Left renal pelvis (tissue), 4 donors: Measurements from ENCODE around the gene NHSL1. TPM values are rescaled to one million over a fixed set of nuclear protein-coding genes. Genes with fewer than 3 reads are reported as not detected.

Experiments used
- DNase-seq, 4 donors: peaks; one replicate each; pipeline ENCODE4 v3.0.0-alpha.2; 2013; ENCODE audit warnings: low read depth in 4 of 4, low spot score in 3 of 4
- polyA plus RNA-seq, 4 donors: library from polyadenylated mRNA; unstranded; fragments of 120-200 nt; gene quantifications; one replicate each; pipeline ENCODE4 v1.2.1, GENCODE V29; 2013; ENCODE audit not compliant: insufficient read length in 4 of 4

The NHSL1 gene
- polyA plus RNA-seq = 10 to 100 TPM in 3 of 4 donors, 1 to 10 TPM in 1; 8.3 to 15.6 (median 12.2) TPM

GRCh38 chr6:138499303-138500018 is at the start of gene NHSL1:
Gene NHSL1, minus strand, starts transcription at chr6:138499494. Its CDS starts 204 bp downstream, at chr6:138499290.
- peak in 2 of 4 donors; percentile 55 to 56 for DNase-seq

GRCh38 chr6:138546733-138547185 is 47.5 kb upstream of the NHSL1 start:
- DNase-seq = no peak

- DNase-seq = no peak
Measured at GRCh38 chr6:138545621-138545980, 46.3 kb upstream of the NHSL1 start.

GRCh38 chr6:138544501-138544900 is 45.2 kb upstream of the NHSL1 start:
- DNase-seq = no peak

- no peak for DNase-seq
Measured at GRCh38 chr6:138543657-138544056, 44.4 kb upstream of the NHSL1 start.

GRCh38 chr6:138541823-138542481 is 42.7 kb upstream of the NHSL1 start:
- DNase-seq = no peak

- no peak for DNase-seq
Measured at GRCh38 chr6:138540468-138540867, 41.2 kb upstream of the NHSL1 start.

- no peak for DNase-seq
Measured at GRCh38 chr6:138539876-138540275, 40.6 kb upstream of the NHSL1 start.

- DNase-seq = no peak
Measured at GRCh38 chr6:138538390-138539031, 39.2 kb upstream of the NHSL1 start.

GRCh38 chr6:138537106-138537505 is 37.8 kb upstream of the NHSL1 start:
- no peak for DNase-seq

- DNase-seq = no peak
Measured at GRCh38 chr6:138535728-138536455, 36.6 kb upstream of the NHSL1 start.

- no peak for DNase-seq
Measured at GRCh38 chr6:138533667-138534066, 34.4 kb upstream of the NHSL1 start.

GRCh38 chr6:138531387-138531786 is 32.1 kb upstream of the NHSL1 start:
- DNase-seq = no peak

- DNase-seq = no peak
Measured at GRCh38 chr6:138529478-138529877, 30.2 kb upstream of the NHSL1 start.

- DNase-seq = no peak
Measured at GRCh38 chr6:138528956-138529355, 29.7 kb upstream of the NHSL1 start.

GRCh38 chr6:138528137-138528536 is 28.8 kb upstream of the NHSL1 start:
- DNase-seq = no peak

GRCh38 chr6:138527411-138528088 is 28.3 kb upstream of the NHSL1 start:
- DNase-seq = no peak

GRCh38 chr6:138526822-138527235 is 27.5 kb upstream of the NHSL1 start:
- no peak for DNase-seq

- DNase-seq = no peak
Measured at GRCh38 chr6:138525355-138525754, 26.1 kb upstream of the NHSL1 start.

- DNase-seq = no peak
Measured at GRCh38 chr6:138524526-138524925, 25.2 kb upstream of the NHSL1 start.
